Mesodermal cell (in vitro differentiated cells): ENCODE data around the gene B3GAT1.

ENCODE experiments used
- H3K27ac ChIP-seq: 2 replicates; pipeline ENCODE4 v1.7.0; 2013; ENCODE audit warnings: mild to moderate bottlenecking, low read depth, low read length, moderate library complexity; ENCODE audit not compliant: severe bottlenecking
- H3K36me3 ChIP-seq: 2 replicates; pipeline ENCODE4 v1.7.1; 2013; ENCODE audit warnings: mild to moderate bottlenecking, low read length, moderate library complexity; ENCODE audit not compliant: control insufficient read depth, insufficient read depth
- H3K4me1 ChIP-seq: one replicate; pipeline ENCODE4 v1.7.1; 2013; ENCODE audit warnings: mild to moderate bottlenecking, low read length; ENCODE audit not compliant: insufficient read depth, control insufficient read depth, poor library complexity, severe bottlenecking
- H3K4me3 ChIP-seq: 2 replicates; pipeline ENCODE4 v1.7.0; 2013; ENCODE audit warnings: low read length, control low read depth, mild to moderate bottlenecking; ENCODE audit not compliant: insufficient read depth, poor library complexity, severe bottlenecking; ENCODE audit errors: extremely low read depth
- H3K9me3 ChIP-seq: 2 replicates; pipeline ENCODE4 v1.7.1; 2013; ENCODE audit warnings: mild to moderate bottlenecking, low read length, moderate library complexity; ENCODE audit not compliant: control insufficient read depth
- WGBS, 2 experiments: methylation state at CpG; one replicate each; pipeline ENCODE4 v1.1.5; 2013; ENCODE audit warnings: missing lambda C conversion rate in 2 of 2; ENCODE audit not compliant: insufficient coverage in 2 of 2; 5-methylcytosine and 5-hydroxymethylcytosine counted together

The B3GAT1 gene

GRCh38 chr11:134388590-134388989 is 23.5 kb downstream of the B3GAT1 start:
- H3K4me3 ChIP-seq, result no peak overlapping the region
- no peaks in the 10 kb centered on the region for H3K36me3 ChIP-seq
- WGBS, 2 experiments, result 84 to 96% methylated on average over 3 to 4 of the region's 4 CpGs
- no peak overlapping the region for H3K27ac ChIP-seq
- H3K4me1 ChIP-seq, result no peaks in the 10 kb centered on the region
- H3K9me3 ChIP-seq, result no peaks in the 10 kb centered on the region

- no peaks in the 10 kb centered on the region for H3K4me1 ChIP-seq
- no peaks in the 10 kb centered on the region for H3K36me3 ChIP-seq
- no peak overlapping the region for H3K27ac ChIP-seq
- H3K9me3 ChIP-seq, result no peaks in the 10 kb centered on the region
- 96% methylated on average over 14 to 15 of the region's 21 CpGs for WGBS, 2 experiments
- no peak overlapping the region for H3K4me3 ChIP-seq
Observed at GRCh38 chr11:134387501-134387900, 24.5 kb downstream of the B3GAT1 start.

GRCh38 chr11:134386945-134387344 is 25.1 kb downstream of the B3GAT1 start:
- Histone ChIP-seq H3K4me3 (no peak overlapping the region), H3K9me3 (no peaks in the 10 kb centered on the region), H3K4me1 (no peaks in the 10 kb centered on the region), H3K36me3 (no peaks in the 10 kb centered on the region), H3K27ac (no peak overlapping the region)
- 81 to 82% methylated on average over 6 of the region's 6 CpGs for WGBS, 2 experiments

- WGBS, 2 experiments, result 86 to 89% methylated on average over 14 to 18 of the region's 20 CpGs
- Histone ChIP-seq H3K9me3 (no peaks in the 10 kb centered on the region), H3K4me3 (no peak overlapping the region), H3K4me1 (no peaks in the 10 kb centered on the region), H3K27ac (no peak overlapping the region), H3K36me3 (no peaks in the 10 kb centered on the region)
Observed at GRCh38 chr11:134385774-134386565, 26.1 kb downstream of the B3GAT1 start.

- Histone ChIP-seq H3K27ac (no peak overlapping the region), H3K4me1 (no peaks in the 10 kb centered on the region), H3K9me3 (no peaks in the 10 kb centered on the region), H3K36me3 (no peaks in the 10 kb centered on the region), H3K4me3 (no peak overlapping the region)
- 95 to 98% methylated on average over 14 to 15 of the region's 15 CpGs for WGBS, 2 experiments
Observed at GRCh38 chr11:134385171-134385570, 26.9 kb downstream of the B3GAT1 start.

- WGBS, 2 experiments, result 93 to 98% methylated on average over 12 to 14 of the region's 14 CpGs
- H3K4me3 ChIP-seq, result no peak overlapping the region
- no peaks in the 10 kb centered on the region for H3K4me1 ChIP-seq
- no peaks in the 10 kb centered on the region for H3K9me3 ChIP-seq
- no peak overlapping the region for H3K27ac ChIP-seq
- no peaks in the 10 kb centered on the region for H3K36me3 ChIP-seq
Observed at GRCh38 chr11:134384406-134384805, 27.6 kb downstream of the B3GAT1 start.

GRCh38 chr11:134383576-134384221 is 28.3 kb downstream of the B3GAT1 start:
- 96 to 97% methylated on average over 54 to 78 of the region's 78 CpGs for WGBS, 2 experiments
- no peaks in the 10 kb centered on the region for H3K4me1 ChIP-seq
- H3K9me3 ChIP-seq, result no peaks in the 10 kb centered on the region
- H3K36me3 ChIP-seq, result no peaks in the 10 kb centered on the region
- H3K27ac ChIP-seq, result no peak overlapping the region
- no peak overlapping the region for H3K4me3 ChIP-seq

- WGBS, 2 experiments, result 97% methylated on average over 23 of the region's 24 CpGs
Observed at GRCh38 chr11:134382830-134383229, 29.2 kb downstream of the B3GAT1 start.

GRCh38 chr11:134382257-134382656 is 29.8 kb downstream of the B3GAT1 start:
- Histone ChIP-seq H3K9me3 (no peaks in the 10 kb centered on the region), H3K27ac (no peak overlapping the region), H3K4me3 (no peak overlapping the region), H3K36me3 (no peaks in the 10 kb centered on the region), H3K4me1 (no peaks in the 10 kb centered on the region)
- 92 to 93% methylated on average over 4 to 5 of the region's 8 CpGs for WGBS, 2 experiments

More at GRCh38 chr11:134382830-134383229, 29.2 kb downstream of the B3GAT1 start:
- Histone ChIP-seq H3K4me1 (no peaks in the 10 kb centered on the region), H3K9me3 (no peaks in the 10 kb centered on the region), H3K36me3 (no peaks in the 10 kb centered on the region), H3K4me3 (no peak overlapping the region), H3K27ac (no peak overlapping the region)

- 91 to 93% methylated on average over 4 of the region's 4 CpGs for WGBS, 2 experiments
- H3K4me3 ChIP-seq, result no peak overlapping the region
- no peaks in the 10 kb centered on the region for H3K4me1 ChIP-seq
- no peaks in the 10 kb centered on the region for H3K9me3 ChIP-seq
- H3K27ac ChIP-seq, result no peak overlapping the region
- no peaks in the 10 kb centered on the region for H3K36me3 ChIP-seq
Observed at GRCh38 chr11:134380785-134381184, 31.3 kb downstream of the B3GAT1 start.

GRCh38 chr11:134380229-134380628 is 31.8 kb downstream of the B3GAT1 start:
- Histone ChIP-seq H3K36me3 (no peaks in the 10 kb centered on the region), H3K9me3 (no peaks in the 10 kb centered on the region), H3K4me1 (no peaks in the 10 kb centered on the region), H3K4me3 (no peak overlapping the region), H3K27ac (no peak overlapping the region)
- 89 to 93% methylated on average over 12 of the region's 12 CpGs for WGBS, 2 experiments
